Measurements from ENCODE around the gene TFPT.

The TFPT gene

GRCh38 chr19:54121259-54121658, 5.8 kb upstream of the TFPT start:
- CTCF ChIA-PET, result no interaction called here
- POLR2A ChIA-PET, result no interaction called here

DNA sequence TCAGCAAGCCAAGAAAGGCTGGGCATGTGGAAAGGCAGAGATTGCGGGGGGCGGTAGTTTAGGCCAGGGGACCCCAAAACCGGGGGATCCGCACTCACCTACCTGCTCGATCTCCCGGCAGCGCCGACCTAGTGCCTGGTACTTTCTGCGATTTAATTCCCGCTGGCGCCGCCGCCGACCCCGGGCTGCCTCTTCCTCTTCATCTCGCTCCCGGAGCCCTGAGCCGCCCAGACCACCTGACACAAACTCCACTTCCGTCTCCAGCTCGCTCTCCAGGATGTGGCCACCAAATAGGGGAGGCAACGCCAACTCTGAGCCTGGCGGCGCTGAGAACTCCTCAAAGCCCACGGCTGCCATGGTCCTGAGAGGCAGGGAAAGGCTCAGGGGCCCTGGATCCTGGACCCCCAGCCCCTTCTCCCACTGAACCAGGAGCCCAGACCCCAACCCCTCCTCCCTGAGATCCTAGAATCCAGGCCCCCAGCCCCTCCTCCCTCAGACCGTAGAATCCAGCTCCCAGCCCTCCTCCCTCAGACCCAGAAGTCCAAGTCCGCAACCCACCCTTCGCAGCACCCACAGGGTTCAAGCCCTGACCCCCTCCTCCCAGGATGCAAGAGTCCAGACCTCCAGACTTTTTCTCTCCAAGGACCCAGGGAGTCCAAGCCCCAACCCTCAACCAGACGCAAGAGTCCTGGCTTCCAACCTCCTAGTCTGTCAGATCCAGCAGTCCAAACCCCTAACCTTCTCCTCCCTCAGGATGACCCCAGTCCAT, 933 bp downstream of the TFPT start:
- ChIA-PET POLR2A (interaction anchor here (0.8 to 5.9 kb wide), 7 partner anchors 12 to 75 kb away, joined by 3 to 28 read pairs (median 4); partner anchors contain the start of genes CNOT3, LENG1, MBOAT7 and NDUFA3), CTCF (interaction anchor here (1.1 kb wide), 1 partner anchor 19 kb away, joined by 3 read pairs; no protein-coding TSS in a partner anchor)
- TF ChIP-seq ELF4 (IDR thresholded peaks at IDR 0.05) (no peak), LEF1 (IDR thresholded peaks at IDR 0.05; ENCODE audit: borderline replicate concordance) (no peak)
- no peak for DNase-seq (ENCODE audit: extremely low spot score)

More at GRCh38 chr19:54121259-54121658, 5.8 kb upstream of the TFPT start:
- TF ChIP-seq BHLHE40 (IDR thresholded peaks at IDR 0.05; ENCODE audit: borderline replicate concordance), result no peak
- no peak for TF ChIP-seq L3MBTL2 (conservative IDR thresholded peaks at IDR 0.05)
- TF ChIP-seq HDGF (IDR thresholded peaks at IDR 0.05; ENCODE audit: borderline replicate concordance), result no peak
- TF ChIP-seq PKNOX1 (IDR thresholded peaks at IDR 0.05), result no peak
- TF ChIP-seq SUZ12 (IDR thresholded peaks at IDR 0.05), result no peak
- TF ChIP-seq LEF1 (IDR thresholded peaks at IDR 0.05; ENCODE audit: borderline replicate concordance), result no peak
- no peak for TF ChIP-seq NFRKB (IDR thresholded peaks at IDR 0.05)
- TF ChIP-seq ARNT (IDR thresholded peaks at IDR 0.05), result no peak
- TF ChIP-seq SP1 (IDR thresholded peaks at IDR 0.05), result no peak
- TF ChIP-seq ELF4 (IDR thresholded peaks at IDR 0.05), result no peak
- no peak for TF ChIP-seq TARDBP (IDR thresholded peaks at IDR 0.05)
- DNase-seq (ENCODE audit: extremely low spot score), result no peak

DNA sequence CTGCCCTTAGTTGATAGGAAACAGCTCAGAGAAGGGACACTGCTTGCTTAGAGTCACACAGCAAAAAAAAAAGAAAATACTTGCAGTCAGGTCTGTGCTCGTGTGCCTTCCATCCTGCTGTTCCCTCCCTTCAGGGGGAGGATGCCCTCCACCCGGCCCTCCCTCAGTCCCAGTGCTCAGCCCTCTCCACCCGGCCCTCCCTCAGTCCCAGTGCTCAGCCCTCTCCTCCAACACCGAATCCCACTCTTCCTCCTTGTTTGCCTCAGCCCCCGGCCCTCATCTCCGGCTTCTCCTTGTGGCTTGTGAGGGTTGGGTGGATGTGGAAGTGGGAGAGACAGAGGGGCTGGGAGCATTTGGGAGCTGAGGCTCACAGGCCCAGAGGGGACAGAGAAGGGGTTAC, 5.8 kb downstream of the TFPT start:
- ChIA-PET POLR2A (no interaction called here), CTCF (no interaction called here)
- DNase-seq (ENCODE audit: extremely low spot score), result no peak
- TF ChIP-seq CTBP1 (IDR thresholded peaks at IDR 0.05; ENCODE audit: borderline replicate concordance), result no peak

DNA sequence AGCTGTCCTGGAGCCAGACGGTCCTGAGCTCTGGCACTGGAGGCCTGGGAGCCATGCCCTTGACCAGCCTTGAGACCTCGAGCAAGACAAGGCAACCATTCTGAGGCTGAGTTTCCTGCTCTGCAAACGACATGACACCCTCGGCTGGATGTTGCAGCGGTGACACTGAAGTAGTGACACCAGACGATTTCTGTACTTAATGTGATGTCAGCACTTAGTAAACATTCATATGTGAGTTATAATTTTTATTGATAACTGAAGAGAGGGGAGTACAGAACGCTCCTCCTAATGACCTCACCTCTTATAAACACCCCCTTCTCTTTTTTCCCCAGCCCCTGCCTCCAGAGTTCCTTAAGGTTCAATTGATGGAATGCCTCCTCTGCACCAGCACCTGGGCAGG, 7.0 kb downstream of the TFPT start:
- POLR2A ChIA-PET, result no interaction called here
- CTCF ChIA-PET, result no interaction called here
- no peak for DNase-seq (ENCODE audit: extremely low spot score)
- TF ChIP-seq SP1 (IDR thresholded peaks at IDR 0.05) (no peak), ZNF384 (IDR thresholded peaks at IDR 0.05) (no peak)

GRCh38 chr19:54107876-54108490, 7.5 kb downstream of the TFPT start:
- ChIA-PET CTCF (no interaction called here), POLR2A (no interaction called here)

DNA sequence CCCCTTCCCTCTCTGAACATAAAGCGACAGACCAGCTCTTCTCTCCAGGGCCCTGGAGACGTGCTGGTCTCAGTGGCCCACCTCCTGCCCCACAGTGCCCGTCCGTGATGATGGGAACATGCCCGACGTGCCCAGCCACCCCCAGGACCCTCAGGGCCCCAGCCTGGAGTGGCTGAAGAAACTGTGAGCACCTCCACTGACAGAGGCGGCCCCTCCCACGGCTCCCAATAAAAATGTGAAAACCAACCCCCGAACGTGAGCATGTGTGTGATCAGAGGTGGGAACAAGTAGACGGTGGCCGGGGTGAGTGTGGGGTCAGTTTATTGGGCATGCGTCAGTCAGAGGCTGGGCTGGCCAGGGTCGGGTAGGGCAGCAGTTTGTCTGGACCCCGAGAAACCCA, 8.7 kb downstream of the TFPT start:
- no peak for DNase-seq (ENCODE audit: extremely low spot score)
- TF ChIP-seq L3MBTL2 (conservative IDR thresholded peaks at IDR 0.05), result no peak
- TF ChIP-seq ARNT (IDR thresholded peaks at IDR 0.05), result no peak
- ChIA-PET POLR2A (no interaction called here), CTCF (no interaction called here)

More at GRCh38 chr19:54107876-54108490, 7.5 kb downstream of the TFPT start:
- DNase-seq (ENCODE audit: extremely low spot score), result no peak
- TF ChIP-seq PKNOX1 (IDR thresholded peaks at IDR 0.05), result no peak
- TF ChIP-seq SUZ12 (IDR thresholded peaks at IDR 0.05), result no peak
- no peak for TF ChIP-seq HDGF (IDR thresholded peaks at IDR 0.05; ENCODE audit: borderline replicate concordance)
- no peak for TF ChIP-seq L3MBTL2 (conservative IDR thresholded peaks at IDR 0.05)
- no peak for TF ChIP-seq ELF4 (IDR thresholded peaks at IDR 0.05)
- TF ChIP-seq FOXA1 (IDR thresholded peaks at IDR 0.05), result no peak
- no peak for TF ChIP-seq LEF1 (IDR thresholded peaks at IDR 0.05; ENCODE audit: borderline replicate concordance)
- TF ChIP-seq BHLHE40 (IDR thresholded peaks at IDR 0.05; ENCODE audit: borderline replicate concordance), result no peak
- TF ChIP-seq FOXK2 (IDR thresholded peaks at IDR 0.05), result no peak
- TF ChIP-seq CTBP1 (IDR thresholded peaks at IDR 0.05; ENCODE audit: borderline replicate concordance), result no peak
- TF ChIP-seq NFRKB (IDR thresholded peaks at IDR 0.05), result no peak
- no peak for TF ChIP-seq TARDBP (IDR thresholded peaks at IDR 0.05)
- no peak for TF ChIP-seq ZNF384 (IDR thresholded peaks at IDR 0.05)
- TF ChIP-seq SP1 (IDR thresholded peaks at IDR 0.05), result no peak

GRCh38 chr19:54105796-54106195, 9.7 kb downstream of the TFPT start:
- ChIA-PET POLR2A (no interaction called here), CTCF (no interaction called here)
- TF ChIP-seq SP1 (IDR thresholded peaks at IDR 0.05), result no peak
- no peak for DNase-seq (ENCODE audit: extremely low spot score)

DNA sequence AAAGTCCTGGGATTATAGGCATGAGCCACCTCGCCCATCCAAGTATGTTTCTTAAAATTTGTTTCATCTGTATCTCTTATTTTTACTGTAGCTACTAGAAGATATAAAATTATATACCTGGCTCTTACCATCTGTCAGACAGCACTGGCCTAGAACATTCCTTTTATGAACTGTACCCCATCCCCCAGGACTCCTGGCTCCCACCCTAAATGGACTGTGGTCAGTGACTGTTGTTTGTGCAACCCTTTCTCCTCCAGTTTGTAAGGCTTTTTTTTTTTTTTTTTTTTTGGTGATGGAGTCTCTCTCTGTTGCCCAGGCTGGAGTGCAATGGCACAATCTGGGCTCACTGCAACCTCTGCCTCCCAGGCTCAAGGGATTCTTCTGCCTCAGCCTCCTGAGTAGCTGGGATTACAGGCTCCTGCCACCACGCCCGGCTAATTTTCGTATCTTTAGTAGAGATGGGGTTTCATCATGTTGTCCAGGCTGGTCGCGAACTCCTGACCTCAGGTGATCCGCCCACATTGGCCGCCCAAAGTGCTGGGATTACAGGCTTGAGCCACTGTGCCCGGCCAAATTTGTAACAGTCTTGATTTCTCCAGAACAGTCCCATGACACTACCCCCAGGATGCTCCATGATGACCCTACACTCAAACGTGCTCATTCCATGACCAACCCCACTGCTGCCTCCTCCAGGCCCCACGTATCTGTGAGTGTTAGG, 10.3 kb downstream of the TFPT start:
- no peak for DNase-seq (ENCODE audit: extremely low spot score)
- ChIA-PET CTCF (no interaction called here), POLR2A (no interaction called here)
- TF ChIP-seq ZNF384 (IDR thresholded peaks at IDR 0.05) (no peak), HDGF (IDR thresholded peaks at IDR 0.05; ENCODE audit: borderline replicate concordance) (no peak), FOXA1 (IDR thresholded peaks at IDR 0.05) (no peak), TARDBP (IDR thresholded peaks at IDR 0.05) (no peak), PKNOX1 (IDR thresholded peaks at IDR 0.05) (no peak), BHLHE40 (IDR thresholded peaks at IDR 0.05; ENCODE audit: borderline replicate concordance) (no peak), LEF1 (IDR thresholded peaks at IDR 0.05; ENCODE audit: borderline replicate concordance) (no peak), NFRKB (IDR thresholded peaks at IDR 0.05) (no peak), L3MBTL2 (conservative IDR thresholded peaks at IDR 0.05) (no peak), ARNT (IDR thresholded peaks at IDR 0.05) (no peak), SP1 (IDR thresholded peaks at IDR 0.05) (no peak), ELF4 (IDR thresholded peaks at IDR 0.05) (no peak), CTBP1 (IDR thresholded peaks at IDR 0.05; ENCODE audit: borderline replicate concordance) (no peak), FOXM1 (IDR thresholded peaks at IDR 0.05; ENCODE audit: borderline replicate concordance) (no peak)
